Measurements from ENCODE around the gene GLYR1. TPM values are rescaled to one million over a fixed set of nuclear protein-coding genes. Genes with fewer than 3 reads are reported as not detected.

GLYR1 gene
- total RNA-seq, 1 experiment from 2014 or later = 111 TPM

- H3K36me3 ChIP-seq (ENCODE audit: control insufficient read depth, insufficient read depth, low read length) = peaks cover 9% of the 10 kb centered on the region
- no peak overlapping the region for H3K4me3 ChIP-seq (ENCODE audit: low read depth in 2 of 2, low read length in 2 of 2)
- H3K4me1 ChIP-seq (ENCODE audit: control insufficient read depth, insufficient read depth, low read length) = no peaks in the 10 kb centered on the region
- no TSS peak for BruUV-seq (replicated peaks)
- in situ Hi-C loops (cut with HindIII; ENCODE audit: low pct_unique_long_range_greater_than_20kb, low sequenced_read_pairs) (loop anchor here (10.0 kb wide), 1 partner anchor 54 kb away; no protein-coding TSS in a partner anchor), intact Hi-C loops (cut with micrococcal nuclease; ENCODE audit: unreplicated experiment) (no loop called here)
- H3K27me3 ChIP-seq (ENCODE audit: control insufficient read depth, insufficient read depth, low read length) = no peaks in the 10 kb centered on the region
- ChIA-PET POLR2A (no interaction called here), CTCF (no interaction called here)
- H3K9me3 ChIP-seq (ENCODE audit: control insufficient read depth, insufficient read depth, low read depth, low read length) = no peaks in the 10 kb centered on the region
- DNase-seq (ENCODE audit: low read depth, low spot score) (no peak), ATAC-seq (no peak)
- TF ChIP-seq REST (IDR thresholded peaks at IDR 0.05; ENCODE audit: insufficient read depth in 1 of 2, low read depth in 2 of 2, low read length in 1 of 2) (no peak), POLR2AphosphoS5 (IDR thresholded peaks at IDR 0.05; ENCODE audit: low read depth, low read length) (no peak), CTCF (IDR thresholded peaks at IDR 0.05) (no peak), SIN3A (IDR thresholded peaks at IDR 0.05; ENCODE audit: borderline replicate concordance, insufficient read depth, low read depth, low read length) (no peak), TCF7L2 (IDR thresholded peaks at IDR 0.05; ENCODE audit: low read depth, low read length) (no peak)
- no peak overlapping the region for H3K27ac ChIP-seq (ENCODE audit: low read length)
Measured at GRCh38 chr16:4868535-4868934, 21.4 kb upstream of the GLYR1 start.

- intact Hi-C loops (cut with micrococcal nuclease; ENCODE audit: unreplicated experiment) = no loop called here
- TF ChIP-seq TCF7L2 (IDR thresholded peaks at IDR 0.05; ENCODE audit: low read depth, low read length) (no peak), CTCF (IDR thresholded peaks at IDR 0.05) (no peak), SIN3A (IDR thresholded peaks at IDR 0.05; ENCODE audit: borderline replicate concordance, insufficient read depth, low read depth, low read length) (no peak), POLR2AphosphoS5 (IDR thresholded peaks at IDR 0.05; ENCODE audit: low read depth, low read length) (no peak)
- ATAC-seq = no peak
- Histone ChIP-seq H3K27me3 (ENCODE audit: control insufficient read depth, insufficient read depth, low read length) (no peaks in the 10 kb centered on the region), H3K4me3 (ENCODE audit: low read depth in 2 of 2, low read length in 2 of 2) (no peak overlapping the region), H3K4me1 (ENCODE audit: control insufficient read depth, insufficient read depth, low read length) (no peaks in the 10 kb centered on the region; the same call in 1 of the 2 replicates), H3K27ac (ENCODE audit: low read length) (no peak overlapping the region), H3K36me3 (ENCODE audit: control insufficient read depth, insufficient read depth, low read length) (peaks cover 9% of the 10 kb centered on the region), H3K9me3 (ENCODE audit: control insufficient read depth, insufficient read depth, low read depth, low read length) (no peaks in the 10 kb centered on the region)
- in situ Hi-C loops (cut with HindIII; ENCODE audit: low pct_unique_long_range_greater_than_20kb, low sequenced_read_pairs) = loop anchor here (10.0 kb wide), 1 partner anchor 53 kb away; no protein-coding TSS in a partner anchor
- ChIA-PET POLR2A (no interaction called here), CTCF (no interaction called here)
- no TSS peak for BruUV-seq (replicated peaks)
- DNase-seq (ENCODE audit: low read depth, low spot score) = no peak
Measured at GRCh38 chr16:4868026-4868425, 20.9 kb upstream of the GLYR1 start.
